GM19452 (cell line): ENCODE data around the gene CXCL14.

Source experiments
- ATAC-seq: cut with Tn5 transposase; IDR thresholded peaks from one replicate; pipeline ENCODE4 v1.9.1; 2021; ENCODE audit not compliant: unreplicated experiment

Gene CXCL14, protein sequence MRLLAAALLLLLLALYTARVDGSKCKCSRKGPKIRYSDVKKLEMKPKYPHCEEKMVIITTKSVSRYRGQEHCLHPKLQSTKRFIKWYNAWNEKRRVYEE

DNA sequence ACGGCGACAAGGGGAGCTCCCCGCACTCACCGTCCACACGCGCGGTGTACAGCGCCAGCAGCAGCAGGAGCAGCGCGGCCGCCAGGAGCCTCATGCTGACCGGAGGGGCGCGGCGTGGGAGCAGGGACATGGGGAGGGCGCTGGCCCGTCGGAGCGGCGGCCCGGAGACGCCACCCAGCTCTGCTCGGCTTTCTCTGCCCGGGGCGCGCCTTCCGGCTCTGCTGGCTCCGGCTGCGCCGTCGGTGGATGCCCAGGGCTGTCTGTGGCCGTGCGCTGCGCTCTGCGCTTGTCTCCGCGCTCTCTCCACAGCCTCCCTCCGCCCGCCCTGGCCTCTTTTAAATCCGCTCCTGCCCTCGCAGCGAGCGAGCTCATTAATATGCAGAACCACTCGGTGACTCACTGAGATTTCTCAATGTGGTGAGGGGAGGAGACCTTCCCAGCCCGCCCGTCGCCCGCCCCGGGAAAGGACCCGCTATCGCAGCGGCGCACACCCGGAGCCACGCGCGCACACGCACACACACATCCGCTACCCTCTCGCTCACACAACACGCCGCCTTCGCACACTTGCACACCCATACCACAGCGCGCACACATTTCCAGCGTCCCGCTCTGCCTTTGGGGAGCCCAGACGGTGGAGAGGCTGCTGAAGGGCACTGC, at the start of gene CXCL14:
Gene CXCL14, minus strand, starts transcription at position 307 of the 657 bp plus-strand sequence. Its CDS starts 213 bp downstream, at position 94.
- no peak for ATAC-seq

DNA sequence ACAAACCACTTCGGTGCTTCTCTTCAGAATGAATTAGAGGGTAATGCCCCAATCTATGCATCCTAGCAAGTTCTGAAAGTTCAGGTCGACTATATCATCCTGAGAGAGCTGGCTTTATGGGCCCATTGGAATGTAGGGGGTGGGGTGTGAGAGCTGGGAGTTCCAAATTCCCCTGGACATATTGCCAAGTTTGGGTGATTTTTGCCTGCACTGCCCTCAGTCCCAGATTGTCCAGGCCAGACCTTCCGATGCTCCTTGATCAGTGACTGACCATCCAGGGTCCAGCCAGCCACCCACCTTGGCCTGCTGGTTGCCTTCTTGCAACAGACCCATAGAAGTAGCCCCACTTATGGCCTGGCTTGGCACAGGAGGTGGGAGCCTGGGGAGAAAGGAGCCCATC, 47.8 kb upstream of the CXCL14 start:
- no peak for ATAC-seq

DNA sequence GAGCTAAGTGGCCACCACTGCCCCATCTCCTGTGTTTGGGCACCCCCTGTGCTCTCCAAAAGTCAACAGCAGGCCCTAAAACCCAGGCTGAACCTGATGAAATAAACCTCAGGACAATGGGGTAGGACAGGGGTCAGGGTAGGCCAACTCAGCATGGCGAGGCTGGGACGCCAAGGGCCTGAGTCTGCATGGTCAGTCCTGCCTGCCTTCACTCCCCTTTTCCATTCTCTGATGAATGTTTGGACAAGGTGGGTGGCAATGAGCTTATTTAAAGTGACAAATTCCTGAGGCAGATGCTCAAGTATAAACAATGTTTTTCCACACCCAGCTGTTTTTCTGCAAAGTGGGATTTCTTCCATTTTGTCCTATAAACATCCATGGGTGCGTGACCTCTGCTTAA, 47.2 kb upstream of the CXCL14 start:
- ATAC-seq = no peak

DNA sequence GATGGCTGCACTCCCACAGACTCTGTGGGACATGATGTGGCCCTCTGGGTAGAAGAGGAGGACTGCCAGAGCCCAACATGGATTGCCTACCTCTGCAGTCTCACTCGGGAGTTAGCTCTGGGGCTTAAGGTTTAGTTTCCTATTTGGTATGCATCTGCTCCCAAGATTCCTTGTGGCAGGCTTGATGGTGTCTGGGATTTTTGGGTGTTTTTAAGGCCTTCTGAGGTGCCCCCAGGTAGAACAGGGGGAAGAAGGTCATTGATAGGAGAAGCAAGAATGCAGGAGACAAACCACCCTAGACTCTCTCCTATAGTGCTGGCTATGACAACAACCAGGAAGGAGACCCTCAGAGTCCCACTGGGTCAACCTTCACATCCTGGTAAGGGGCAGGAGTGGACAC, 46.7 kb upstream of the CXCL14 start:
- no peak for ATAC-seq

DNA sequence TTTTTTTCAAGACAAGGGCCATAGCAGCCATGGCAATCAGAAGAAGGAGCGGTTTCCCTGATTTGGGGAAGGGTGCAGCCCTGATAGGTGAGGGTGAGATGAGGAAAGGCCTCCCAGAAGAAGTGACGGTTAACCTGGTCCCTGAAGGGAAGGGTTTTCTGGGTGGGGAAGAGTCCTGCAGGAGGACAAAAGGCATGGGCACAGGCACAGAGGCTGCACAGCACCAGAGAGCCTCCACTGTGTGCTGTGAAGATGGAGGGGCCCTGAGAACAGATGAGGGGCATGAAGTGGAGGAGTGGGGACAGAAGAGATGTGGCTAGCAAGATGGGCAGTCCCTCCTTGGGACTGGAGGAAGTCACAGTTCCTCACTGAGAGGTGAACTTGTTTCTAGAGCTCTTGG, 46.3 kb upstream of the CXCL14 start:
- ATAC-seq = no peak

DNA sequence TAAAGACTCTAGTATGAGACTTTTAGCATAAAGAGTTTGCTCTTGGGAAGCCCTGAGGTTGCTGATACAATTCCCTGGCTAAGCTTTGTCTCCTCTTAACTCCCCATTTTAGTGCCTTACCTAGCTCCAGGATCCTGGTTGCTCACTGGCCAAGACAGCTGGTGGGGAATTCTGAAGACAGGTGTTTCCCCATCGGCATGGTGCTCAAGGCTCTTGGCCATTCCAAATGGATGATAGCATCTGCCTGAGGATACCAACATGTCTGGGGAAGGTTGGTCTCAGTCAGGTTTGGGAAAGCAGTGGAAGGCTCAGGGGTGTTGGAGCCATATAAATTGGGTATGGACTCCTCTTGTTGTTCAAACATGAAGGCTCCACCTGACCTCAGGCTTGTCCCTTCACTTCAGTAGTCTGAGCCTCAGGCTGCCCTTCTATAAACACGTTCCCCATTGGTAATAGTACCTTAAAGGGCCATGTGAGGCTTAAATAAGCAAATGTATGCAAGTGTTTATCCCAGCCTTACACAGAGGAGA, 44.5 kb upstream of the CXCL14 start:
- ATAC-seq = no peak

DNA sequence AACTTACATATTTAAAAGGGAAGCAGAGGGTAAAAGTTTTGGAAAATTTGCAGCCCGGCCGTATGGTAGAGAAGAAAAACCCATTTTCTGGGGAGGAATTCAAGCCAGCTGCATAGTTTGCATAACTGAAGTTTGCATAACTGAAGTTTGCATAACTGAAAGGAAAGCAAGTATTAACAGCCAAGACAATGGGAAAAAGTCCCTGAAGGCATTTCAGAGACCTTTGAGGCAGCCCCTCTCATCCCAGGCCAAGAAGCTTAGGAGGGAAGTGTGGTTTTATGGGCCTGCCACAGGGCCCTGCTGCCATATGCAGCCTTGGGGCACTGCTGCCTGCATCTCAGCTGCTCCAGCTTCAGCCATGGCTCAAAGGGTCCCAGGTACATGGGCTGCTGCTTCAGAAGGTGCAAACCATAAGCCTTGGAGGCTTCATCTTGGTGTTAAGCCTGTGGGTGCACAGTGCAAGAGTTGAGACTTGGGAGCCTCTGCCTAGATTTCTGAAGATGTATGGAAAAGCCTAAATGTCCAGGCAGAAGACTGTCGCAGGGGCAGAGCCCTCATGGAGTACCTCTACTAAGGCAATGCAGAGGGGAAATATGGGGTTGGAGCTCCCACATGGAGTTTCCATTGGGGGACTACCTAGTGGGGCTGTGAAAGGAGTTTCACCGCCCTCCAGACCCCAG, 36.9 kb upstream of the CXCL14 start:
- no peak for ATAC-seq

DNA sequence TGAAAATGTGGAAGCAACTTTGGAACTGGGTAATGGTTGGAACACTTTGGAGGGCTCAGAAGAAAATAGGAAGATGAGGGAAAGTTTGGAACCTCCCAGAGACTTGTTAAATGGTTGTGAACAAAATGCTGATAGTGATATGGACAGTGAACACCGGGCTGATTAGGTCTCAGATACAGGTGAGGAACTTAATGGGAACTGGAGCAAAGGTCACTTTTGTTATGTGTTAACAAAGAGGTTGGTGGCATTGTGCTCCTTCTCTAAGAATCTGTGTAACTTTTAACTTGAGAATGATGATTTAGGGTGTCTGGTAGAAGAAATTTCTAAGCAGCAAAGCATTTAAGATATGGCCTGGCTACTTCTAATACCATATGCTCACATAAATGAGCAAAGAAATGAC, 36.4 kb upstream of the CXCL14 start:
- ATAC-seq = no peak

DNA sequence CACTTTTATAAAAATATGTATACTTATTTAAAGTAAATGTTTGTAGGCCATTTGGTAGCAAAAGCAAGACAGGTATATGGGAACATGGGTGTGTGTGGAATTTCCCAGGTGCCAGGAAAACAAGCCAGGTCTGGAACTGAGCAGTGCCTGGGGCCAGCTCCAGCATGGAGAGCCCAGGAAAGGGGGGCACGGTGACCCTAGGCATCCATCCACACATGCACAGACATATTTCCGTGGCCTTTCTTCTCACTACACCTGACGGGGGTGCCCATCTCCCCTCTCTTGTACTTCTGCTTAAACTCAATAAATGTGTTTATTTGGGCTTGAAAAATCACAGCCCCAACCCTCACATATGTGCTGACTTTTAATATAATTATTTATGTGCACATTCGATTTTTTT, 31.2 kb upstream of the CXCL14 start:
- no peak for ATAC-seq

DNA sequence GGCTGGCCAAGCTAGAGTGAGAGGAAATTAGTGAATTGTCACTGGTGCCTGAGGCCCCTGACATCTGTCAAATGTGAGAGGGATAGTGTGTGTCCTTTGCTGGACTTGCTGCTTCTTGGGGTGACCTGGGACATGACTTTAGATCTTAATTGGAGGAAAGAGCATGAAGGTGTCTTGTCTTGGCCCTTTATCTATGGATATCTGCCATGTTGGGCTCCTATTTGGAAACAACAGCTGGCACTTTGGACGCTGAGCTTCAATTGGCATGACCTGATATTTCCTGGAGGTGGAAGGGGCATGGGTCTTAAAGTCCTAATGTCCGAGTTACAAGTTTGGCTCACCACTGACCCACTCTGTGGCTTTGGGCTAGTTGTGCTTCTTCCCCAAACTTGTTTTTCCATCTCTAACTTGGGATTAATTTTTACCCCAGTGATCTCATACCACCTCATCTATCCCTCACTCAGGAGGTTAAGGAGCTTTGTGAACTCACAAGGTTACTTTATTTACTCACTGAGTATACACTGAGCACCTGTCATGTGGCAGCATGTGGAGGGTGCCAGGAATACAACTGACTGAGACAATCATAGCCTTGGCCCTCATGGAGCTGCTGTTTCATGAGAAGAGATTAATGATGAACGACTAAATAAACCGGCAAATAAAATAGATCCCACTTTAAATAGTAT, 30.1 kb upstream of the CXCL14 start:
- ATAC-seq = no peak

DNA sequence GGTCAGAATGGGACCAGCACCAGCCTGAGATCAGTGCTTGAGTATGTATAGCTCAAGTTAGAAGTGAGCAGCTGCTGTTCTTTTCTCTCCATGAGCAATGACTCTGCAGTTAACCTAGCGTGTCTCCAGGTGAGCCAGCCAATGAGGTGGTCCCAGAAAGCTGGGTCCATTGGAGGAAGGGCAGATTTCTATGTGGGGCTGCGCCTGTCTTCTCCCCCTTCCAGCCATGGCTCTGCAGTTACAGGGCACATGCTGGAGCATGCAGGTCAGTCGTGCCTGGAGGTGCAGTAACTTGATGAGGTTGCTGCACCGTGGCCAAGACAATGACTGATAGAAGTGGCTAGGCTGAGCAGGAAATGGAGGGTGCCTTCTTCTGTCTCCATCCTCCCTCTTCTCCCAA, 29.6 kb upstream of the CXCL14 start:
- ATAC-seq = no peak

DNA sequence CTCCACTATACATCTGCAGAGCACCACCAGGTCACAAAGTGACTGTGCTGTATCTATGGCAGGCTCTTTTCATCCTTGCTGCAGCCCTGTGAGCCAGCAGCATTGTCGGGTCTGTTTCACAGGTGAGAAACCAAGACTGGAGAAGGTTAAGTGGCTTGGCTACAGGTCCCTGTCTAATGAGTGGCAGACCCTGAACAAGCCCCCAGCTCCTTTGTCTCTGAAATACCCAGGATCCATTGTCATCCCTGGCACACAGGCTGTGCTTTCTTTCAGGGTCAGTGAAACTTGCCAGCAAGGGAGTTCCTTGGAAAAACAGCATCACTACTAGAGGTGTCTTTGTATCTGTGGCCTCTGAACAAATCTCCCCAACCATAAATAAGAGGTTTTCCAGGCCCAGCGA, 27.6 kb upstream of the CXCL14 start:
- no peak for ATAC-seq

DNA sequence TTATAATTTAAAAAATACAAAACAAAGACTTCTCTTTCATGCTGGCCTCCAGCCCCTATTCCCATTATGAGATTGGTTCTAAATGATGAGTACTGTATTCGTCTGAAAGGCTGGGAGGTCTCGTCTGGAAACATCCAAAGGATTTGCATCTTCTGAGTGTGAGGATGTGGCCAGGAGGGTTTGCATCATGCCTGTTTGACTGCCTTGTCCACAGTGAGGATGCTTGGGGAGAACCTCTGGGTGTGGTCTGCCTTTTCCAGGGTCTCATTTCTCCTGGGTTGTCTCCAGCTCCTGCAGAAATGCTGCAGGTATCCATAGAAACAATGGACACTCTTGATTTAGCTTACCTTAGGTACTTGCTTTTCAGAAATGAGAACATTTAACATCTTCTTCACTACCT, 26.4 kb upstream of the CXCL14 start:
- ATAC-seq = no peak

DNA sequence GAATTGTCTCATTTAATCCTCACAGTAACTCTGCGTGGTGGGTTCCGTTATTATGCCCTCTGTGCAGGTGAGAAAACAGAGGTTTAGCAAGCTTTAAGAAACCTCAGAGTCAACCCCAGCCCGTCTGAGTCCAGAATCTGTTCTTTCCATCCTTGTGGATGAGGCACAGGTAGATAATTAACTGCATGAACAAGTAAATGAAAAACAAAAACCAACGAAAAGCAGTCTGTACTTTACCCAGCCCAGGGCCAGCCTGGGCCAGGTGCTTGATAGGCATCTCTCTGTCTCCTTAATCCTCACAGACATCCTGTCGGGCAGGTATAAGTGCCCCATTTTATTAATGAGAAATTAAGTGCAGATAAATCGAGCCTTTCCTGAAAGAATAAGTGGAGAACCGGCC, 25.3 kb upstream of the CXCL14 start:
- ATAC-seq = no peak

DNA sequence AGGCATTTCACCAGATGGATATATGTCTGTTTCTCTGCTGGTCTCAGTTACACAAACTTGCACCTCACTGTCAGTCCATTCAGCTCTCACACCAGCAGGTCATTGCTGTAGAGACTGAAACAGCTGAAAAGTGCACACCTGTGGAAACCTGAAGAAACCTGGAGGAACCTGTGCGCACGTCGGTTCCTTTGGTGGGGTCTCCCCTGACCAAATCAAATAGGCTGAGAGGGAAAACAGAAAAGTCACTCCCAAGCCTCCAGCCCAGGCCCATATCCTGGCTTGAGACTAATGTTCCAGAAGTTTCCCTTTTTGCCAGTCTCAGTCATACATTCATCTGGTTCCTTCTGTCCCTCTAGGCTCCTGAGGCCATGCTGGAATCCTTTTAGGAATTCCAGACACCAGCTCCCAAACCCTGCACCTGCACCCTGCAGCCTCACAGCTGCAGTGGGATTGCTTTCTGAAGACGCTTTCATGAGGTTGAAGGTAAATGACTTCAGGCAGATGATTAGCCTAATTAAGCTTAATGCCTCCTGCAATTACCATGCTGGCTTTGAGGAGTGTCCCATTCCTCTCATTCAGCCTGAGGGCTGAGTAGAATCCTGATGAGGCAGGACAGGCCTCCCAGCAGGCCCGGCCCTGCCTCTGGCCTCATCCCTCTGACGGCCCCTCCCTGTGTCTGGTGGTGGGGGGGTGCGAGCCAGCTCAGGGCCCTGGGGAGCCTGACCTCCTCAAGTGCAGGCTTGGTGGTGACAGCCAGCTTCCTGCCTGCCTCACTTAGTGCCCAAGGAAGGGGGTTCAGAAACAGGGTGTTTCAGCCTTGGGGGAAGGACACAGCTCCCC, 24.3 kb upstream of the CXCL14 start:
- no peak for ATAC-seq

DNA sequence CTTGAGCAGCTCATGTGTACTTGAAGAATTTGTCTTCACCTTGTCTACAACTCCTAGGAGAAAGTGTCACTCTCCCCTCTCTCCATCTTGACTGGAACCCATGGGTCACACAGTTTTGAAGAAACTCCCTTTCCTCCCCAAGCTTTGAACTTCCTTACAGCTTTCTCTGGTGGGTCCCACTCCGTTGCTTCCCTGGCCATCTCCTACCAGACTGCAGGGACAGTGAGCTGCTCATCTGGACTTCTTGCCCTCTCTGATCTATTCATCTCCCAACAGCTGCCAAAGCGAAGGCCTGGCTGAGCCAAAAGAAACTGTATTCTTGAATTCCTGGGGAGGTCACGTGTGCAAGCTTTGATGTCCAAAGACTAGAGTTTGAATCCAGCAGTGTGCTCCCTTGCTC, 22.7 kb upstream of the CXCL14 start:
- ATAC-seq = no peak

DNA sequence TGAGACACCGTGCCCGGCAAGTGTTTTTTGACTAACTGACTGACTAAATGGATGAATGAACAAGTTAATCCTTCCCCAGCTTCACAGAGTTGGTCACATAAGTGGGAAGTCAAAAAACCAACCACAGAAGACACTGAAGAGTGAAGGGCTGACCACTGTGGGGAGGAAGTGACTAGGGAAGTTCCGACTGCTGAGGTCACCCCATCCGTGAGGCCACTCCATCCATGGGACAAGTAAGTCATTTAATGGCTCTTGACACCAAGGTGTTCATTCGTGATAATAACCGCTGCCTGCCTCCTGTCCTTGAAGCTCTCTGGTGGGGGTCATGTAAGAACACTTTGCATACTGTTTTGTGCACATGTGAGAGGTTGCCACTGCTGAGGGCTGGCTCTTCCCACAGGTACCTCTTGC, 22.2 kb upstream of the CXCL14 start:
- no peak for ATAC-seq

DNA sequence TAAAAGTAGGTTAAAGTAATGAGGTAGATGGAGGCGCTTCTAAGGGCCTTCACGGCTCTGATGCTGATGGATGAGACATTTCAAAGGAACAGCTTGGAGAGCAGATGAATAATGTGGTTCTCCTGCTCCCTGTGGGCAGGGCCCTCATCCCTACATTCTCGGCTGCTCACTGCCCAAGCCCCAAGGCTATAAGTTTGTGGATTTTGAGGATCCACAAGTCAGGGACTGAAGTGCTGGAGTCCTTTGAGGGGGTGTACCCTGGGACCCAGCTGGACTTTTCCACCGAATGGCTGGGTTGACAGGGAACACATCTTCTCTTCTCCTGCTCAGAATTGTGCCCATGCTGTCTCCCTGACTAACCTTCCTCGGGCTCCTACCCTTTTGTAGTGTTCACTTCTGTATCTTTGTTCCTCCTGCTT, 21.4 kb upstream of the CXCL14 start:
- ATAC-seq = no peak

DNA sequence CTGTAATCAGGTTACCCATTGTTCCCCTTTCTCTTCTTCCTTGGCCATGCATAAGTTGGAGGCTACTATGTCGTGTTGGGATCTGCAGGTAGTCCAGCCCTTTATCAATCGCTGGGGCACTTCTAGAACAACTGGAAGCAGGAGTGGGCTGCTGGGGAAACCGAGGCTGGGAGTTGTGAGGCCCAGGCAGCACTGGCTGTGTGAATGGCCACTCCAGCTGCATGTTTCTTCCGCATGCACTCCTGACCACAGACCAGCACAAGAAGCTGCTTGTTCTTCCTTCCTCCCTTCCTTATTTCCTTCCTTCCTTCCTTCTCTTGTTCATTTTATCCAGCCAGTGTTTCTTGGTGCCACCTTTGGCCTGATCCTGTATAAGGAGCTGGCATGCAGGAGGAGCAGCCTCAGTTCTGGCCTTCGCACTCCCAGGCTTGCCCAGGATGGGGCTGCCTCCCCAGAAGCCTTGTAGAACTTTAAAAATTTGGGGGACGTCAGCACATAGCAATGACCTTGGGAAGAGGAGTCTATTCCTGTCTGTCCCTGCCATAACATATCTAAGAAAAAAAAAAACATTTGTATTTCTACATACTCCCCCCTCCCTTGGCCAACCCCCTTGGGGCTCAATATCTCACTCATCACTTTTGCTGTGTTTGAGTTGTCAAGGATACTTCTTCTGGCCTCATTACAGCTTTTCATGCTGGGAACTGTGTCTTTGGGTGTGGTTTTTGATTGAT, 20.8 kb upstream of the CXCL14 start:
- ATAC-seq = no peak

DNA sequence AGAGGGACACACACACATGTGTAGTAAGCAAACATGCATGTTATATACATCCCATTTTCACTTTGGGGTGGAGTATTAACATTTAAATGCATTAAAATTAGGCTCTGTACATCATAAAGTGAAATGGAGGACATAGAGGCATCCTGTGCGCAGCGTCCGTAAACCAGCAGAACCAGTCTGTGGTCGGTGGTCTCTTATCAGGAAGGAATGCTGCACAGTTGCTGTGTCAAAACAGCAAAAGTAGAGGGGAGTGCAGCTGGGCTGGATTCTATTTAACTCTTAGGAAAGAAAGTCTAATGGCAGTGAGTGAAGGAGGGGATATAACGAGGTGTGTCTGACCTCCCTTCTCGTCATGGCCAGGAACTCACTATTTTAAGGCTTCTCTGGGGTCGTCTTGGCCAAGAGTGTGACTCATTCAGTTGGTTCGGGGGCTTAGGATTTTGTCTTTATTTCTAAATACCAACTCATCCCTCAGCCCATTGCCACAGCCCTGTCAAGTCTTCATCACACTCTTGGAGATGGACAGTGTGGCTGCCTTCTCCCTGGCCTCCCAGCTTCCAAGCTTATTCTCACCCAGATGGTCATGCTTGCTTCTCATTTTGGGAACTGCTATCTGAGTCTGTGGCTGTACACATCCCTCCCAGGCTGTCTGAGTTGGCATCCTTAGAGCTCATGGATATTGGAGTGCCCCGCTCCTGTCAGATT, 20.1 kb upstream of the CXCL14 start:
- no peak for ATAC-seq
